Liver (tissue), 9 donors: ENCODE results near the gene PLPP3. TPM values are rescaled to one million over a fixed set of nuclear protein-coding genes. Genes with fewer than 3 reads are reported as not detected.
A peak's percentile ranks its signal among the peaks of the same experiment; 100 is the strongest.

Experiments
- DNase-seq: peaks from one replicate; pipeline ENCODE4 v3.0.0-alpha.2; 2017; ENCODE audit warnings: low spot score
- H3K27ac ChIP-seq, 2 donors: one replicate each; pipeline ENCODE4 v1.7.0; 2013; ENCODE audit warnings: inconsistent platforms in 2 of 2, low read length in 2 of 2, control low read depth in 1 of 2, low read depth in 1 of 2, mild to moderate bottlenecking in 1 of 2
- H3K27me3 ChIP-seq, 4 donors: one replicate each; pipeline versions ENCODE4 v1.6.1 to v1.7.0; 2013; ENCODE audit warnings: low read length in 3 of 4, inconsistent platforms in 1 of 4, mild to moderate bottlenecking in 1 of 4, moderate library complexity in 1 of 4; ENCODE audit not compliant: control insufficient read depth in 4 of 4, insufficient read depth in 4 of 4
- H3K36me3 ChIP-seq, 4 donors: one replicate each; pipeline versions ENCODE4 v1.6.1 to v1.7.0; 2013; ENCODE audit warnings: low read length in 3 of 4, mild to moderate bottlenecking in 3 of 4, low read depth in 1 of 4, moderate library complexity in 1 of 4; ENCODE audit not compliant: control insufficient read depth in 4 of 4, insufficient read depth in 3 of 4
- H3K4me1 ChIP-seq, 4 donors: one replicate each; pipeline versions ENCODE4 v1.6.1 to v1.7.0; 2013; ENCODE audit warnings: low read length in 3 of 4, mild to moderate bottlenecking in 3 of 4, moderate library complexity in 1 of 4; ENCODE audit not compliant: control insufficient read depth in 4 of 4, insufficient read depth in 4 of 4
- H3K4me3 ChIP-seq, 3 donors: one replicate each; pipeline versions ENCODE4 v1.6.1 to v1.7.0; 2013; ENCODE audit warnings: low read length in 3 of 3, control low read depth in 1 of 3, low read depth in 1 of 3, mild to moderate bottlenecking in 1 of 3
- H3K9ac ChIP-seq, 2 donors: one replicate each; pipeline ENCODE4 v1.7.0; 2013; ENCODE audit warnings: low read length in 2 of 2, mild to moderate bottlenecking in 2 of 2, moderate library complexity in 2 of 2, control low read depth in 1 of 2, low read depth in 1 of 2
- H3K9me3 ChIP-seq, 4 donors: one replicate each; pipeline versions ENCODE4 v1.6.1 to v1.7.0; 2013; ENCODE audit warnings: low read length in 3 of 4; ENCODE audit not compliant: control insufficient read depth in 4 of 4
- ATF3 ChIP-seq: IDR thresholded peaks from 2 replicates; pipeline ENCODE4 v1.6.1; 2016; ENCODE audit warnings: antibody characterized with exemption
- EGR1 ChIP-seq, 2 donors: IDR thresholded peaks; 2 replicates each; pipeline ENCODE4 v1.6.1; 2016 to 2018; ENCODE audit warnings: antibody characterized with exemption in 2 of 2, low read depth in 2 of 2
- FOXA1 ChIP-seq: IDR thresholded peaks from 2 replicates; pipeline ENCODE4 v1.6.1; 2016; ENCODE audit warnings: antibody characterized with exemption
- FOXA2 ChIP-seq: IDR thresholded peaks from 2 replicates; pipeline ENCODE4 v1.6.1; 2016; ENCODE audit warnings: antibody characterized with exemption
- GABPA ChIP-seq, 2 donors: IDR thresholded peaks in 1 of 2; conservative IDR thresholded peaks in 1 of 2; 2 replicates each; pipeline ENCODE4 v1.6.1; 2016; ENCODE audit warnings: antibody characterized with exemption in 2 of 2, mild to moderate bottlenecking in 1 of 2, moderate library complexity in 1 of 2
- HNF4A ChIP-seq, 2 donors: conservative IDR thresholded peaks; 2 replicates each; pipeline ENCODE4 v1.6.1; 2016; ENCODE audit warnings: antibody characterized with exemption in 2 of 2, mild to moderate bottlenecking in 2 of 2
- HNF4G ChIP-seq: IDR thresholded peaks from 2 replicates; pipeline ENCODE4 v1.6.1; 2016; ENCODE audit warnings: antibody characterized with exemption
- JUND ChIP-seq, 2 donors: IDR thresholded peaks; 2 replicates each; pipeline ENCODE4 v1.6.1; 2016; ENCODE audit warnings: antibody characterized with exemption in 2 of 2
- NR2F2 ChIP-seq: IDR thresholded peaks from 2 replicates; pipeline ENCODE4 v1.6.1; 2016; ENCODE audit warnings: antibody characterized with exemption
- RAD21 ChIP-seq, 2 donors: IDR thresholded peaks; 2 replicates each; pipeline ENCODE4 v1.6.1; 2016; ENCODE audit warnings: antibody characterized with exemption in 2 of 2, mild to moderate bottlenecking in 2 of 2
- REST ChIP-seq: IDR thresholded peaks from 2 replicates; pipeline ENCODE4 v1.6.1; 2016; ENCODE audit warnings: antibody characterized with exemption, mild to moderate bottlenecking
- RXRA ChIP-seq, 2 donors: IDR thresholded peaks; 2 replicates each; pipeline ENCODE4 v1.6.1; 2017 to 2018; ENCODE audit warnings: antibody characterized with exemption in 2 of 2, mild to moderate bottlenecking in 1 of 2
- SP1 ChIP-seq: IDR thresholded peaks from 2 replicates; pipeline ENCODE4 v1.6.1; 2018; ENCODE audit warnings: antibody characterized with exemption, mild to moderate bottlenecking
- TAF1 ChIP-seq: conservative IDR thresholded peaks from 2 replicates; pipeline ENCODE4 v1.6.1; 2016; ENCODE audit warnings: antibody characterized with exemption, mild to moderate bottlenecking
- YY1 ChIP-seq: IDR thresholded peaks from 2 replicates; pipeline ENCODE4 v1.6.1; 2016; ENCODE audit warnings: antibody characterized with exemption, mild to moderate bottlenecking
- ZBTB33 ChIP-seq: IDR thresholded peaks from 2 replicates; pipeline ENCODE4 v1.6.1; 2016; ENCODE audit warnings: antibody characterized with exemption
- WGBS: extraction: QIAGEN DNeasy Blood & Tissue Kit; methylation state at CpG from one replicate; pipeline ENCODE4 v1.1.7; 2013; 5-methylcytosine and 5-hydroxymethylcytosine counted together
- polyA plus RNA-seq, 2 donors: library from polyadenylated mRNA; stranded (reverse) in 1 of 2; unstranded in 1 of 2; fragments of 200-250 nt in 1 of 2; fragments of >200 nt in 1 of 2; fragmentation: Nextera tagmentation in 1 of 2; extraction: Ambion mirVana in 1 of 2; gene quantifications; one replicate each; pipeline versions ENCODE4 v1.2.1 to v1.2.3, GENCODE V29; 2013 to 2015
- total RNA-seq, 2 donors: library from RNA; depleted of rRNA; stranded (reverse); fragments of >200 nt; gene quantifications; one replicate each; pipeline ENCODE4 v1.2.3, GENCODE V29; 2014
- TF ChIP-seq, protein P1 (sequence below): IDR thresholded peaks from 2 replicates; pipeline ENCODE4 v1.6.1; 2016; ENCODE audit warnings: antibody characterized with exemption
- TF ChIP-seq, protein P2 (sequence below): fragments of 150-350 bp; IDR thresholded peaks from 2 replicates; pipeline ENCODE4 v1.5.1; 2017; ENCODE audit warnings: improper control_type of control experiment, low read depth, low read length; ENCODE audit not compliant: missing input control
- donor health status: healthy.
- donor health status: healthy.
- donor health status: healthy.
- donor health status: healthy.
- donor health status: healthy.

PLPP3 gene
- total and polyA plus RNA-seq, 4 donors: 46.1 to 91.2 (median 67.6) TPM

- no peak for DNase-seq
- Histone ChIP-seq H3K36me3 (no peaks in the 10 kb centered on the region), H3K27ac (peak overlapping the region; percentile 89 to 98), H3K9me3 (no peaks in the 10 kb centered on the region), H3K4me1 (peaks cover 14 to 72% (median 41%) of the 10 kb centered on the region in 4 donors), H3K9ac (peak overlapping the region in 1 of 2 donors; percentile 33), H3K27me3 (no peaks in the 10 kb centered on the region), H3K4me3 (no peak overlapping the region)
- WGBS: 45% methylated on average over 2 of the region's 2 CpGs
- no peak for TF ChIP-seq TAF1
- no peak for TF ChIP-seq NR2F2
- TF ChIP-seq EGR1 (IDR thresholded peaks at IDR 0.05; ENCODE audit: low read depth in 2 of 2): peak in 1 of 2 donors; percentile 17
- peak; percentile 33 to 68 for TF ChIP-seq HNF4A (conservative IDR thresholded peaks at IDR 0.05)
- no peak for TF ChIP-seq FOXA1
- TF ChIP-seq, protein P1, sequence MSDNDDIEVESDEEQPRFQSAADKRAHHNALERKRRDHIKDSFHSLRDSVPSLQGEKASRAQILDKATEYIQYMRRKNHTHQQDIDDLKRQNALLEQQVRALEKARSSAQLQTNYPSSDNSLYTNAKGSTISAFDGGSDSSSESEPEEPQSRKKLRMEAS: peak; percentile 38
- TF ChIP-seq HNF4G: no peak
- TF ChIP-seq, protein P2, sequence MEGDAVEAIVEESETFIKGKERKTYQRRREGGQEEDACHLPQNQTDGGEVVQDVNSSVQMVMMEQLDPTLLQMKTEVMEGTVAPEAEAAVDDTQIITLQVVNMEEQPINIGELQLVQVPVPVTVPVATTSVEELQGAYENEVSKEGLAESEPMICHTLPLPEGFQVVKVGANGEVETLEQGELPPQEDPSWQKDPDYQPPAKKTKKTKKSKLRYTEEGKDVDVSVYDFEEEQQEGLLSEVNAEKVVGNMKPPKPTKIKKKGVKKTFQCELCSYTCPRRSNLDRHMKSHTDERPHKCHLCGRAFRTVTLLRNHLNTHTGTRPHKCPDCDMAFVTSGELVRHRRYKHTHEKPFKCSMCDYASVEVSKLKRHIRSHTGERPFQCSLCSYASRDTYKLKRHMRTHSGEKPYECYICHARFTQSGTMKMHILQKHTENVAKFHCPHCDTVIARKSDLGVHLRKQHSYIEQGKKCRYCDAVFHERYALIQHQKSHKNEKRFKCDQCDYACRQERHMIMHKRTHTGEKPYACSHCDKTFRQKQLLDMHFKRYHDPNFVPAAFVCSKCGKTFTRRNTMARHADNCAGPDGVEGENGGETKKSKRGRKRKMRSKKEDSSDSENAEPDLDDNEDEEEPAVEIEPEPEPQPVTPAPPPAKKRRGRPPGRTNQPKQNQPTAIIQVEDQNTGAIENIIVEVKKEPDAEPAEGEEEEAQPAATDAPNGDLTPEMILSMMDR: no peak
- no peak for TF ChIP-seq GABPA (IDR thresholded peaks at IDR 0.05 in 1 of 2, conservative IDR thresholded peaks at IDR 0.05 in 1 of 2)
- peak in 1 of 2 donors; percentile 42 for TF ChIP-seq RAD21 (IDR thresholded peaks at IDR 0.05)
- TF ChIP-seq REST: no peak
- peak; percentile 72 for TF ChIP-seq SP1
- peak; percentile 72 to 92 for TF ChIP-seq RXRA (IDR thresholded peaks at IDR 0.05)
- TF ChIP-seq ZBTB33: no peak
- peak; percentile 87 for TF ChIP-seq ATF3
- no peak for TF ChIP-seq FOXA2
- TF ChIP-seq JUND (IDR thresholded peaks at IDR 0.05): peak in 1 of 2 donors; percentile 66
- TF ChIP-seq YY1: no peak
These were observed 131.5 kb downstream of the PLPP3 start for GRCh38 chr1:56447823-56448222.
